WTC11 (cell line): ENCODE measurements around the gene BCAS3. TPM values are rescaled to one million over a fixed set of nuclear protein-coding genes. Genes with fewer than 3 reads are reported as not detected.

ENCODE experiments used
- ATAC-seq: fragments of 200-7000 bp; cut with Tn5 transposase; 2 replicates; pipeline ENCODE4 v1.10.0; 2021; ENCODE audit warnings: mild to moderate bottlenecking, moderate library complexity
- CTCF ChIA-PET: fragments of 300-600 bp; sonication (Branson Sonifier 250); formaldehyde crosslinking; loops from one replicate; lab custom pipeline; 2021; ENCODE audit warnings: antibody characterized with exemption; lab: Charles Lee
- POLR2A ChIA-PET: fragments of 350-600 bp; sonication (Branson Sonifier 250); formaldehyde crosslinking; loops from one replicate; lab custom pipeline; 2021; ENCODE audit warnings: antibody characterized with exemption; lab: Charles Lee
- DNase-seq: peaks from one replicate; pipeline ENCODE4 v3.0.0; 2021; ENCODE audit warnings: low spot score
- H3K27ac Mint-ChIP-seq: 2 replicates; pipeline ENCODE4 v1.8.0; 2021; ENCODE audit warnings: mixed read lengths
- H3K27me3 Mint-ChIP-seq: 2 replicates; pipeline ENCODE4 v1.8.0; 2021; ENCODE audit warnings: low read depth, mild to moderate bottlenecking, moderate library complexity, mixed read lengths
- H3K36me3 Mint-ChIP-seq: 2 replicates; pipeline ENCODE4 v1.8.0; 2021; ENCODE audit warnings: mixed read lengths
- H3K4me1 Mint-ChIP-seq: 2 replicates; pipeline ENCODE4 v1.8.0; 2022; ENCODE audit warnings: mixed read lengths
- H3K4me3 Mint-ChIP-seq: 2 replicates; pipeline ENCODE4 v1.8.0; 2021; ENCODE audit warnings: mild to moderate bottlenecking, moderate library complexity, mixed read lengths
- H3K9me3 Mint-ChIP-seq: 2 replicates; pipeline ENCODE4 v1.8.0; 2021; ENCODE audit warnings: mixed read lengths
- AR ChIP-seq: fragments of 250-450 bp; sonication (Bioruptor Pico); IDR thresholded peaks from 2 replicates; pipeline ENCODE4 v1.9.0; 2021; ENCODE audit warnings: mild to moderate bottlenecking
- E2F4 ChIP-seq: sonication (generic); formaldehyde crosslinking; IDR thresholded peaks from 2 replicates; pipeline ENCODE4 v1.8.1; 2022; ENCODE audit warnings: low read depth, mild to moderate bottlenecking, moderate library complexity, missing genetic modification reagents, borderline replicate concordance
- FOXP4 ChIP-seq: sonication (generic); formaldehyde crosslinking; IDR thresholded peaks from 2 replicates; pipeline ENCODE4 v1.8.0; 2022; ENCODE audit warnings: mild to moderate bottlenecking, missing genetic modification reagents
- GTF2I ChIP-seq: fragments of 250-450 bp; sonication (Bioruptor Pico); conservative IDR thresholded peaks from 2 replicates; pipeline ENCODE4 v1.4.0; 2021; ENCODE audit warnings: mild to moderate bottlenecking
- HMGXB4 ChIP-seq: sonication (generic); formaldehyde crosslinking; IDR thresholded peaks from 2 replicates; pipeline ENCODE4 v1.8.1; 2023; ENCODE audit warnings: mild to moderate bottlenecking, moderate library complexity, missing genetic modification reagents
- JUN ChIP-seq: sonication (generic); formaldehyde crosslinking; IDR thresholded peaks from 2 replicates; pipeline ENCODE4 v1.8.0; 2023; ENCODE audit warnings: mild to moderate bottlenecking, missing genetic modification reagents
- MLX ChIP-seq: sonication (generic); formaldehyde crosslinking; IDR thresholded peaks from 2 replicates; pipeline ENCODE4 v1.8.1; 2023; ENCODE audit warnings: mild to moderate bottlenecking, missing genetic modification reagents, moderate library complexity
- NR1H2 ChIP-seq: sonication (generic); formaldehyde crosslinking; IDR thresholded peaks from 2 replicates; pipeline ENCODE4 v1.9.0; 2021; ENCODE audit warnings: mild to moderate bottlenecking, moderate library complexity, missing genetic modification reagents
- NR2C2 ChIP-seq: sonication (generic); formaldehyde crosslinking; IDR thresholded peaks from 2 replicates; pipeline ENCODE4 v1.8.0; 2022; ENCODE audit warnings: mild to moderate bottlenecking, missing genetic modification reagents
- NR3C1 ChIP-seq: sonication (generic); formaldehyde crosslinking; conservative IDR thresholded peaks from 2 replicates; pipeline ENCODE4 v1.8.1; 2023; ENCODE audit warnings: low read depth, mild to moderate bottlenecking, missing genetic modification reagents
- PRDM15 ChIP-seq: sonication (generic); formaldehyde crosslinking; IDR thresholded peaks from 2 replicates; pipeline ENCODE4 v1.8.0; 2022; ENCODE audit warnings: missing genetic modification reagents
- RELA ChIP-seq: sonication (generic); formaldehyde crosslinking; IDR thresholded peaks from 2 replicates; pipeline ENCODE4 v1.8.1; 2022; ENCODE audit warnings: missing genetic modification reagents, mild to moderate bottlenecking, borderline replicate concordance
- TEAD1 ChIP-seq: sonication (generic); formaldehyde crosslinking; IDR thresholded peaks from 2 replicates; pipeline ENCODE4 v1.8.0; 2022; ENCODE audit warnings: mild to moderate bottlenecking, missing genetic modification reagents
- ZNF416 ChIP-seq: fragments of 250-450 bp; sonication (Bioruptor Pico); IDR thresholded peaks from 2 replicates; pipeline ENCODE4 v1.9.0; 2021; ENCODE audit warnings: mild to moderate bottlenecking, inconsistent platforms
- ZNF423 ChIP-seq: fragments of 250-450 bp; sonication (Bioruptor Pico); IDR thresholded peaks from 2 replicates; pipeline ENCODE4 v2.1.2; 2022; ENCODE audit warnings: mild to moderate bottlenecking, moderate library complexity
- total RNA-seq: library from RNA; stranded (reverse); gene quantifications from 3 replicates; pipeline ENCODE4 v1.2.3, GENCODE V29; 2021

Gene BCAS3
- total RNA-seq, 1 experiment from 2014 or later = 15.5 TPM

GRCh38 chr17:60790205-60790604 is 112.6 kb downstream of the BCAS3 start:
- H3K27ac Mint-ChIP-seq = no peak overlapping the region
- no peak overlapping the region for H3K4me3 Mint-ChIP-seq
- no peaks in the 10 kb centered on the region for H3K9me3 Mint-ChIP-seq
- H3K27me3 Mint-ChIP-seq = no peaks in the 10 kb centered on the region
- no peak for ATAC-seq
- ChIA-PET POLR2A (interaction anchor here (0.5 kb wide), 1 partner anchor 9 kb away, joined by 3 read pairs; no protein-coding TSS in a partner anchor), CTCF (no interaction called here)
- DNase-seq = no peak
- TF ChIP-seq FOXP4 (CRISPR knock-in tag) (no peak), RELA (CRISPR knock-in tag) (no peak), HMGXB4 (CRISPR knock-in tag) (no peak), NR2C2 (no peak), ZNF416 (CRISPR knock-in tag) (no peak), ZNF423 (CRISPR knock-in tag) (no peak), NR3C1 (CRISPR knock-in tag) (no peak), E2F4 (CRISPR knock-in tag) (no peak), JUN (CRISPR knock-in tag) (no peak), GTF2I (CRISPR knock-in tag) (no peak), MLX (CRISPR knock-in tag) (no peak), TEAD1 (CRISPR knock-in tag) (no peak), NR1H2 (CRISPR knock-in tag) (no peak), AR (CRISPR knock-in tag) (no peak), PRDM15 (CRISPR knock-in tag) (no peak)
- no peaks in the 10 kb centered on the region for H3K4me1 Mint-ChIP-seq
- H3K36me3 Mint-ChIP-seq = no peaks in the 10 kb centered on the region
